PFSK-1 (cell line): Measurements from ENCODE around the gene AFTPH.

Experiments
- FOXP2 ChIP-seq: optimal IDR thresholded peaks from 2 replicates; pipeline ENCODE3; 2011; ENCODE audit warnings: borderline replicate concordance, control low read depth, inconsistent platforms; ENCODE audit not compliant: insufficient read depth; ENCODE audit errors: extremely low read length, extremely low read depth
- POLR2AphosphoS5 ChIP-seq: IDR thresholded peaks from 2 replicates; pipeline ENCODE4 v1.6.1; 2012; ENCODE audit warnings: low read depth, mild to moderate bottlenecking, control low read depth, low read length, moderate library complexity
- REST ChIP-seq, 2 experiments: IDR thresholded peaks; 2 replicates each; pipeline versions ENCODE4 v1.6.1 to v1.8.0; 2011 to 2012; ENCODE audit warnings: low read depth in 2 of 2, low read length in 2 of 2, control low read depth in 1 of 2, inconsistent platforms in 1 of 2, mild to moderate bottlenecking in 1 of 2, moderate library complexity in 1 of 2; ENCODE audit not compliant: insufficient read depth in 1 of 2
- SIN3A ChIP-seq: IDR thresholded peaks from 2 replicates; pipeline ENCODE4 v1.6.1; 2012; ENCODE audit warnings: mild to moderate bottlenecking, low read length, moderate library complexity, borderline replicate concordance; ENCODE audit not compliant: insufficient read depth
- TAF1 ChIP-seq: IDR thresholded peaks from 2 replicates; pipeline ENCODE4 v1.6.1; 2012; ENCODE audit warnings: low read length, control low read depth, borderline replicate concordance; ENCODE audit not compliant: insufficient read depth

GRCh38 chr2:64608867-64609226, 84.7 kb downstream of the AFTPH start:
- TF ChIP-seq POLR2AphosphoS5 (no peak), REST (IDR thresholded peaks at IDR 0.05; ENCODE audit: insufficient read depth in 1 of 2, low read depth in 2 of 2, low read length in 2 of 2) (no peak), TAF1 (no peak), SIN3A (no peak), FOXP2 (no peak)
